K562 (cell line): ENCODE data around the gene KCP. TPM values are rescaled to one million over a fixed set of nuclear protein-coding genes. Genes with fewer than 3 reads are reported as not detected.

Experiments
- ATAC-seq: fragments of 200-7000 bp; cut with Tn5 transposase; 3 replicates; pipeline ENCODE4 v1.9.1; 2020; ENCODE audit warnings: moderate library complexity
- BruUV-seq: library from RNA; stranded (reverse); fragments of 400-500 nt; replicated peaks from 2 replicates; lab custom pipeline; 2021; lab: Mats Ljungman, UMichigan
- CTCF ChIA-PET: fragments of 300-600 bp; formaldehyde crosslinking; extraction: SDS; loops from one replicate; lab custom pipeline; 2021; ENCODE audit warnings: low intra/inter-chr PET ratio; lab: Yijun Ruan, JAX
- POLR2A ChIA-PET: fragments of 300-600, 350-650 bp; sonication (Branson Sonifier 250); formaldehyde crosslinking; extraction: SDS; loops from one replicate; lab custom pipeline; 2021; ENCODE audit warnings: antibody characterized with exemption, inconsistent platforms; lab: Yijun Ruan, JAX
- DNase-seq, 4 experiments: peaks; one replicate each; pipeline versions ENCODE4 v3.0.0 to v3.0.0-alpha.2; 2011 to 2018; ENCODE audit warnings: low spot score in 3 of 4, mixed read lengths in 3 of 4; ENCODE audit errors: extremely low read depth in 1 of 4
- FAIRE-seq: peaks from 2 replicates; lab custom pipeline; 2011; peaks lifted over from hg19 to GRCh38; lab: Jason Lieb, UNC
- H2AFZ ChIP-seq: 2 replicates; pipeline ENCODE4 v1.6.0; 2011; ENCODE audit warnings: low read depth, low read length, control low read depth, inconsistent platforms
- H3K27ac ChIP-seq: fragments of 200-600 bp; 3 replicates; pipeline ENCODE4 v1.8.0; 2011; ENCODE audit warnings: low read depth, mild to moderate bottlenecking, control low read depth, inconsistent platforms, low read length, moderate library complexity, mixed read lengths; ENCODE audit errors: extremely low read depth
- H3K27me3 ChIP-seq, 2 experiments: fragments of 300-600 bp in 1 of 2; 2 replicates in 1 of 2; 3 replicates in 1 of 2; pipeline versions ENCODE4 v1.6.0 to v1.8.0; 2011; ENCODE audit warnings: inconsistent platforms in 2 of 2, low read length in 2 of 2, mild to moderate bottlenecking in 1 of 2, mixed read lengths in 1 of 2, moderate library complexity in 1 of 2; ENCODE audit not compliant: control insufficient read depth in 2 of 2, insufficient read depth in 2 of 2
- H3K36me3 ChIP-seq: fragments of 300-600 bp; 3 replicates; pipeline ENCODE4 v1.8.0; 2011; ENCODE audit warnings: mild to moderate bottlenecking, low read length, inconsistent platforms; ENCODE audit not compliant: control insufficient read depth, insufficient read depth
- H3K4me1 ChIP-seq, 2 experiments: fragments of 200-600 bp in 1 of 2; replicated peaks in 1 of 2; 2 replicates in 1 of 2; 3 replicates in 1 of 2; pipeline versions ENCODE4 v1.5.1 to v1.8.0; 2011; ENCODE audit warnings: inconsistent platforms in 2 of 2, low read length in 2 of 2, mild to moderate bottlenecking in 1 of 2, mixed read lengths in 1 of 2, moderate library complexity in 1 of 2; ENCODE audit not compliant: control insufficient read depth in 2 of 2, insufficient read depth in 2 of 2
- H3K4me2 ChIP-seq: 2 replicates; pipeline ENCODE4 v1.6.1; 2011; ENCODE audit warnings: low read length, control low read depth, inconsistent platforms, mixed read lengths; ENCODE audit not compliant: insufficient read depth
- H3K4me3 ChIP-seq: fragments of 200-600 bp; sonication (generic), shearing (Covaris generic); 2 replicates; pipeline ENCODE4 v1.5.1; 2016; ENCODE audit warnings: control low read depth, inconsistent platforms
- H3K79me2 ChIP-seq: fragments of 200-600 bp; 3 replicates; pipeline ENCODE4 v1.8.0; 2011; ENCODE audit warnings: low read length, inconsistent platforms; ENCODE audit not compliant: control insufficient read depth, insufficient read depth
- H3K9ac ChIP-seq, 2 experiments: 2 replicates each; pipeline versions ENCODE4 v1.6.0 to v1.6.1; 2011; ENCODE audit warnings: low read depth in 2 of 2, low read length in 2 of 2, control low read depth in 1 of 2, inconsistent platforms in 1 of 2, mild to moderate bottlenecking in 1 of 2, mixed read lengths in 1 of 2; ENCODE audit not compliant: insufficient read depth in 1 of 2
- H3K9me1 ChIP-seq: one replicate; pipeline ENCODE4 v1.6.0; 2011; ENCODE audit warnings: inconsistent platforms, mild to moderate bottlenecking, low read length, moderate library complexity; ENCODE audit not compliant: control insufficient read depth, insufficient read depth
- H3K9me3 ChIP-seq: replicated peaks from 2 replicates; pipeline ENCODE4 v1.5.1; 2011; ENCODE audit warnings: low read depth, low read length, inconsistent platforms; ENCODE audit not compliant: control insufficient read depth, insufficient read depth
- H4K20me1 ChIP-seq: replicated peaks from 2 replicates; pipeline ENCODE4 v1.6.1; 2011; ENCODE audit warnings: low read length, inconsistent platforms, mixed read lengths; ENCODE audit not compliant: control insufficient read depth, insufficient read depth
- CBFA2T3 ChIP-seq: fragments of 450-650 bp; IDR thresholded peaks from 2 replicates; pipeline ENCODE4 v1.6.1; 2017
- CBFB ChIP-seq: sonication (generic); formaldehyde crosslinking; IDR thresholded peaks from 2 replicates; pipeline ENCODE4 v1.4.0; 2020; ENCODE audit warnings: mild to moderate bottlenecking, missing genetic modification reagents
- E4F1 ChIP-seq: fragments of 250-450 bp; sonication (Bioruptor Pico); IDR thresholded peaks from 2 replicates; pipeline ENCODE4 v1.5.0; 2021; ENCODE audit warnings: mild to moderate bottlenecking, borderline replicate concordance
- EZH2 ChIP-seq: IDR thresholded peaks from 2 replicates; pipeline ENCODE4 v1.6.1; 2012; ENCODE audit warnings: low read depth, mild to moderate bottlenecking, inconsistent platforms, low read length, borderline replicate concordance
- FOXP1 ChIP-seq: sonication (generic); formaldehyde crosslinking; IDR thresholded peaks from 2 replicates; pipeline ENCODE4 v1.8.0; 2022; ENCODE audit warnings: mild to moderate bottlenecking, missing genetic modification reagents
- HDAC3 ChIP-seq: fragments of 450-650 bp; IDR thresholded peaks from 2 replicates; pipeline ENCODE4 v1.6.1; 2018; ENCODE audit warnings: borderline replicate concordance, mild to moderate bottlenecking, moderate library complexity; ENCODE audit not compliant: partially characterized antibody
- HEY1 ChIP-seq: fragments of 250-450 bp; sonication (Bioruptor Pico); IDR thresholded peaks from 2 replicates; pipeline ENCODE4 v1.5.0; 2020; ENCODE audit warnings: mild to moderate bottlenecking, moderate library complexity, borderline replicate concordance
- ILK ChIP-seq: fragments of 450-650 bp; IDR thresholded peaks from 2 replicates; pipeline ENCODE4 v1.6.1; 2016; ENCODE audit warnings: missing genetic modification characterization, low read depth, mild to moderate bottlenecking, missing compliant biosample characterization, moderate library complexity, borderline replicate concordance
- MAFK ChIP-seq: IDR thresholded peaks from 2 replicates; pipeline ENCODE4 v1.6.1; 2011; ENCODE audit warnings: low read length, improper control_type of control experiment
- NBN ChIP-seq: fragments of 450-650 bp; IDR thresholded peaks from 2 replicates; pipeline ENCODE4 v1.6.1; 2016; ENCODE audit warnings: low read depth, mild to moderate bottlenecking
- SAFB2 ChIP-seq: fragments of 200-400 bp; formaldehyde crosslinking; IDR thresholded peaks from 2 replicates; pipeline ENCODE4 v1.6.1; 2018; ENCODE audit warnings: borderline replicate concordance, low read length, low read depth, moderate library complexity; ENCODE audit not compliant: severe bottlenecking
- SPI1 ChIP-seq: IDR thresholded peaks from 2 replicates; pipeline ENCODE4 v1.6.1; 2011; ENCODE audit warnings: low read depth, low read length, control low read depth, borderline replicate concordance
- TAL1 ChIP-seq: fragments of 450-650 bp; IDR thresholded peaks from 2 replicates; pipeline ENCODE4 v1.6.1; 2016; ENCODE audit warnings: mild to moderate bottlenecking
- UBTF ChIP-seq, 2 experiments: IDR thresholded peaks; 2 replicates each; pipeline ENCODE4 v1.6.1; 2012; ENCODE audit warnings: improper control_type of control experiment in 2 of 2, low read depth in 2 of 2, low read length in 2 of 2, borderline replicate concordance in 1 of 2
- ZNF644 ChIP-seq: fragments of 200-800 bp; sonication (Bioruptor generic); IDR thresholded peaks from 2 replicates; pipeline ENCODE4 v1.6.1; 2016; ENCODE audit warnings: low read depth, missing genetic modification characterization, missing compliant biosample characterization
- ZNF699 ChIP-seq: fragments of 250-450 bp; sonication (Bioruptor Pico); IDR thresholded peaks from 2 replicates; pipeline ENCODE4 v1.8.0; 2021; ENCODE audit warnings: mild to moderate bottlenecking, moderate library complexity; ENCODE audit not compliant: insufficient replicate concordance
- WGBS: fragments of 100-300 bp; shearing (Covaris generic); methylation state at CpG from one replicate; pipeline ENCODE4 v1.1.6; 2016; ENCODE audit warnings: low coverage, mixed read lengths; ENCODE audit not compliant: insufficient coverage; ENCODE audit errors: missing lambda C conversion rate; 5-methylcytosine and 5-hydroxymethylcytosine counted together
- in situ Hi-C: fragments of 300-500 bp; cut with MboI; formaldehyde crosslinking; loops from 4 replicates; pipeline ENCODE4 v1.15.0; 2018; ENCODE audit warnings: inconsistent platforms, mixed read lengths
- intact Hi-C: fragments of 100-400 bp; cut with micrococcal nuclease; formaldehyde crosslinking; loops from 2 replicates; pipeline ENCODE4 v1.14.2; 2022
- polyA plus RNA-seq, 8 experiments: library from polyadenylated mRNA; depleted of rRNA in 4 of 8; stranded (reverse) in 5 of 8; unstranded in 3 of 8; fragments of >200 nt; fragmentation: Nextera tagmentation in 2 of 8; fragmentation: Illumina TruSeq in 1 of 8; extraction: Ambion mirVana in 2 of 8; extraction: Trizol in 1 of 8; gene quantifications; 2 replicates each; pipeline versions ENCODE4 v1.2.1 to v1.2.3, GENCODE V29; 2011 to 2014; ENCODE audit warnings: inconsistent platforms in 1 of 8, missing spikeins in 1 of 8
- total RNA-seq, 7 experiments: library from RNA; depleted of rRNA in 6 of 7; stranded (reverse); fragments of >200 nt in 6 of 7; fragmentation: Illumina TruSeq in 2 of 7; extraction: Trizol in 2 of 7; gene quantifications; 2 replicates each; pipeline versions ENCODE4 v1.2.1 to v1.2.3, GENCODE V29; 2011 to 2021; ENCODE audit warnings: low replicate concordance in 1 of 7

KCP gene
- total and polyA plus RNA-seq, 9 of the 15 experiments (the other 6 are each of a cell fraction or from before 2014, with no cell fraction given) = 0.06 to 0.17 (median 0.12) TPM; not detected in 3

- ChIA-PET CTCF (no interaction called here), POLR2A (interaction anchor here (0.7 to 1.7 kb wide), 3 partner anchors 8 to 180 kb away, joined by 3 to 5 read pairs (median 3); partner anchors contain the start of gene CALU)
- DNase-seq (no peak), ATAC-seq (peak; percentile 16; the same call in 1 of the 3 replicates), FAIRE-seq (no peak)
- no peaks in the 10 kb centered on the region; the same call in 1 of the 2 replicates for H3K9me3 ChIP-seq
- intact Hi-C loops (no loop called here), in situ Hi-C loops (loop anchor here (5.0 kb wide), 1 partner anchor 57 kb away; no protein-coding TSS in a partner anchor)
- 1% methylated on average over 10 of the region's 11 CpGs for WGBS
- H4K20me1 ChIP-seq = peaks cover 11% of the 10 kb centered on the region; the same call in 1 of the 2 replicates
- BruUV-seq = no TSS peak
- no peak overlapping the region for H3K4me3 ChIP-seq
- peaks cover 0 to 35% of the 10 kb centered on the region in 2 experiments; a peak in 2 of 5 replicates for H3K4me1 ChIP-seq
- no peaks in the 10 kb centered on the region for H3K79me2 ChIP-seq
- no peak overlapping the region for H2AFZ ChIP-seq
- no peaks in the 10 kb centered on the region for H3K9me1 ChIP-seq
- H3K36me3 ChIP-seq = no peaks in the 10 kb centered on the region
- peaks cover 61 to 79% of the 10 kb centered on the region in 2 experiments for H3K27me3 ChIP-seq
- no peak overlapping the region for H3K9ac ChIP-seq
- H3K4me2 ChIP-seq = no peak overlapping the region
- TF ChIP-seq MAFK (no peak), E4F1 (CRISPR knock-in tag) (no peak), NBN (no peak), ZNF699 (CRISPR knock-in tag) (no peak), FOXP1 (CRISPR knock-in tag) (no peak), CBFA2T3 (no peak), SPI1 (0 out of 2 replicates have a peak, but pooled peaks have one; percentile 15), TAL1 (no peak), CBFB (CRISPR knock-in tag) (no peak), EZH2 (peak; percentile 38; the same call in 1 of the 2 replicates), HEY1 (CRISPR knock-in tag) (no peak), SAFB2 (no peak), UBTF (IDR thresholded peaks at IDR 0.05; ENCODE audit: borderline replicate concordance in 1 of 2, low read depth in 2 of 2, low read length in 2 of 2) (no peak), ILK (tag) (no peak), HDAC3 (no peak), ZNF644 (tag) (no peak)
- H3K27ac ChIP-seq = no peak overlapping the region
Measured at GRCh38 chr7:128914566-128915151, 4.2 kb upstream of the KCP start.
